Endothelial cell of umbilical vein (primary cell): ENCODE results near the gene SUCLG2.

Source experiments
- CTCF ChIP-seq, 2 donors: IDR thresholded peaks; 1 replicate in 1 of 2; 2 replicates in 1 of 2; pipeline ENCODE4 v1.5.1; 2011; ENCODE audit warnings: low read length in 2 of 2, mild to moderate bottlenecking in 2 of 2, moderate library complexity in 2 of 2, control low read depth in 1 of 2, inconsistent platforms in 1 of 2, low read depth in 1 of 2; ENCODE audit not compliant: insufficient read depth in 1 of 2; ENCODE audit errors: extremely low read depth in 1 of 2
- MAX ChIP-seq: IDR thresholded peaks from 2 replicates; pipeline ENCODE4 v1.6.1; 2011; ENCODE audit not compliant: insufficient read depth, insufficient read length
- POLR2AphosphoS5 ChIP-seq: IDR thresholded peaks from 2 replicates; pipeline ENCODE4 v1.6.1; 2012; ENCODE audit warnings: low read depth, mild to moderate bottlenecking, control low read depth, low read length, moderate library complexity; ENCODE audit not compliant: insufficient read depth

- TF ChIP-seq MAX: no peak
- TF ChIP-seq POLR2AphosphoS5: no peak
- no peak for TF ChIP-seq CTCF (IDR thresholded peaks at IDR 0.05; ENCODE audit: extremely low read depth in 1 of 2, insufficient read depth in 1 of 2, low read depth in 1 of 2, low read length in 2 of 2)
These were observed 12.2 kb downstream of the SUCLG2 start for GRCh38 chr3:67642190-67642589.
